ENCODE measurements around the gene SV2B. TPM values are rescaled to one million over a fixed set of nuclear protein-coding genes. Genes with fewer than 3 reads are reported as not detected.

SV2B gene
- total RNA-seq, 4 donors from 2014 or later: 0.27 to 10.3 (median 2.2) TPM

DNA sequence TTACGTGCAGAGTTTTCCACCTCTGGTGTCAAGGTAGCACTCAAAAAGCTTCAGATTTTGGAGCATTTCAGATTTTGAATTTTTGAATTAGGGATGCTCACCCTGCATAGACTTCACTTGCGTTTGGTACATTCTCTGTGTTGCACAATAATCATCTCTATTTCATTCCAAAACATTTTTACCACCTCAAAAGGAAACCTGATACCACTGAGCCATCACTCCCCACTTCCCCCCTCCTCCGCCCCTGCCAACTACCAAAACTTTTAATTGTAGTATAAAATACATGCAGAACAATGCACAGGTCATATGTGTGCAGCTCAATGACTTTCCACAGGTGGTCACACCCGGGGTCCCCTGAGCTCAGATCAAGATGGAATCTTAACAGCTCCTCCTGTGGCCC is 208.8 kb downstream of the SV2B start:
- Histone ChIP-seq H3K36me3 (no peaks in the 10 kb centered on the region), H3K4me3 (no peak overlapping the region), H3K4me1 (no peaks in the 10 kb centered on the region), H3K9me3 (no peaks in the 10 kb centered on the region), H3K27ac (no peak overlapping the region), H3K27me3 (peaks cover 7% of the 10 kb centered on the region)
- intact Hi-C loops (cut with DNase I; ENCODE audit: low total_unique reads) (no loop called here), in situ Hi-C loops (cut with MboI; ENCODE audit: low pct_ligation_motif_present in 1 of 4, low pct_unique_long_range_greater_than_20kb in 1 of 4, low sequenced_read_pairs in 3 of 4) (loop anchor here (10.0 to 25.0 kb wide), 4 partner anchors 528 to 1403 kb away; no protein-coding TSS in a partner anchor)
- no peak for DNase-seq
- 69 to 73% methylated on average over 3 to 4 of the region's 4 CpGs for WGBS, 2 donors (ENCODE audit: low coverage in 1 of 2)
- TF ChIP-seq POLR2AphosphoS5 (IDR thresholded peaks at IDR 0.05) (no peak), POLR2A (IDR thresholded peaks at IDR 0.05) (no peak), EP300 (IDR thresholded peaks at IDR 0.05; ENCODE audit: low read depth) (no peak)
- TF ChIP-seq, protein P1, sequence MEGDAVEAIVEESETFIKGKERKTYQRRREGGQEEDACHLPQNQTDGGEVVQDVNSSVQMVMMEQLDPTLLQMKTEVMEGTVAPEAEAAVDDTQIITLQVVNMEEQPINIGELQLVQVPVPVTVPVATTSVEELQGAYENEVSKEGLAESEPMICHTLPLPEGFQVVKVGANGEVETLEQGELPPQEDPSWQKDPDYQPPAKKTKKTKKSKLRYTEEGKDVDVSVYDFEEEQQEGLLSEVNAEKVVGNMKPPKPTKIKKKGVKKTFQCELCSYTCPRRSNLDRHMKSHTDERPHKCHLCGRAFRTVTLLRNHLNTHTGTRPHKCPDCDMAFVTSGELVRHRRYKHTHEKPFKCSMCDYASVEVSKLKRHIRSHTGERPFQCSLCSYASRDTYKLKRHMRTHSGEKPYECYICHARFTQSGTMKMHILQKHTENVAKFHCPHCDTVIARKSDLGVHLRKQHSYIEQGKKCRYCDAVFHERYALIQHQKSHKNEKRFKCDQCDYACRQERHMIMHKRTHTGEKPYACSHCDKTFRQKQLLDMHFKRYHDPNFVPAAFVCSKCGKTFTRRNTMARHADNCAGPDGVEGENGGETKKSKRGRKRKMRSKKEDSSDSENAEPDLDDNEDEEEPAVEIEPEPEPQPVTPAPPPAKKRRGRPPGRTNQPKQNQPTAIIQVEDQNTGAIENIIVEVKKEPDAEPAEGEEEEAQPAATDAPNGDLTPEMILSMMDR (IDR thresholded peaks at IDR 0.05): no peak

DNA sequence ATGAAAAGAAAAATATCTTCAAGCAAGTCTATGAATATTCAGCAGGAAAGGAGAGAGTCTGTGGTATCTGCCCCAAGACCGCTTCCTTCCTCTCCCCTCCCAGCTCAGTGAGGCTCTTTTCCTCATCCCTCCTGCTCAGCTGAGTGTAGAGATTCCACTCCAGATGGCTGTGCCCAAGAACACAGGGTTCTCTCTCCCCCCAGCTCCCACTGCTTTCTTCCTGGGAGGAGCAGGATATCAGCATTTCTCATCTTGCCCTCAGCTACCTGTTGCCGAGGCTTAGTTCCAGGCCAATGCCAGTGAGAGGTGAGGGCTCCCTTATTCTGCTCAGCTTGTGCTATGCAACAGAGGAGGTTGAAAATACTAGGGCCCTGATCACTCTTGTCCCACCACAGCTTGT is 211.9 kb downstream of the SV2B start:
- Histone ChIP-seq H3K36me3 (no peaks in the 10 kb centered on the region), H3K27me3 (no peaks in the 10 kb centered on the region), H3K4me3 (no peak overlapping the region), H3K9me3 (no peaks in the 10 kb centered on the region), H3K4me1 (no peaks in the 10 kb centered on the region), H3K27ac (no peak overlapping the region)
- 50 to 59% methylated on average over 1 to 2 of the region's 2 CpGs for WGBS, 2 donors (ENCODE audit: low coverage in 1 of 2)
- intact Hi-C loops (cut with DNase I; ENCODE audit: low total_unique reads) (no loop called here), in situ Hi-C loops (cut with MboI; ENCODE audit: low pct_ligation_motif_present in 1 of 4, low pct_unique_long_range_greater_than_20kb in 1 of 4, low sequenced_read_pairs in 3 of 4) (loop anchor here in 3 of 4 donors (25.0 kb wide), 2 partner anchors 525 to 1400 kb away; no protein-coding TSS in a partner anchor)
- DNase-seq: no peak
- TF ChIP-seq, protein P1 (IDR thresholded peaks at IDR 0.05): no peak
- no peak for TF ChIP-seq EP300 (IDR thresholded peaks at IDR 0.05; ENCODE audit: low read depth)
- no peak for TF ChIP-seq POLR2A (IDR thresholded peaks at IDR 0.05)
- no peak for TF ChIP-seq POLR2AphosphoS5 (IDR thresholded peaks at IDR 0.05)

DNA sequence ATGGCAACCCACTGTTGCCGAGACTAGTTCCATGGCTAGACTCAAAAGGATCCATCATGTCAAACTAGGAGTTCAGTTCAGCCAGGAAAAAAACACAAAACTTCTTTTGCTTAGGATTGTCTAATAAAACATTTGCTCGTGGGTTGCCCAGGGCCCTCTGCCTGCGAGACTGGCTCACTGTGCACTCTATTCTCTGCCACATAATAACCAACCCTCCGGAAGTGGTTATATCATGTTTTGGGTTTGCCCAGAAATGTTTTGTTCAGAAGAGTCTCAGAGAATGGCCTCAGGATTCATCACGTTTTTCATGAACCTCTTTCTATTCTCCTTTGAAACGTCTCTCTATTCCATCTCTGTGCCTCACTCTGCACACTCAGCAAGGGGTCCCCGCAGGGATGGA is 216.1 kb downstream of the SV2B start:
- intact Hi-C loops (cut with DNase I; ENCODE audit: low total_unique reads) (no loop called here), in situ Hi-C loops (cut with MboI; ENCODE audit: low pct_ligation_motif_present in 1 of 4, low pct_unique_long_range_greater_than_20kb in 1 of 4, low sequenced_read_pairs in 3 of 4) (loop anchor here in 3 of 4 donors (25.0 kb wide), 2 partner anchors 521 to 1396 kb away; no protein-coding TSS in a partner anchor)
- H3K9me3 ChIP-seq: no peaks in the 10 kb centered on the region

DNA sequence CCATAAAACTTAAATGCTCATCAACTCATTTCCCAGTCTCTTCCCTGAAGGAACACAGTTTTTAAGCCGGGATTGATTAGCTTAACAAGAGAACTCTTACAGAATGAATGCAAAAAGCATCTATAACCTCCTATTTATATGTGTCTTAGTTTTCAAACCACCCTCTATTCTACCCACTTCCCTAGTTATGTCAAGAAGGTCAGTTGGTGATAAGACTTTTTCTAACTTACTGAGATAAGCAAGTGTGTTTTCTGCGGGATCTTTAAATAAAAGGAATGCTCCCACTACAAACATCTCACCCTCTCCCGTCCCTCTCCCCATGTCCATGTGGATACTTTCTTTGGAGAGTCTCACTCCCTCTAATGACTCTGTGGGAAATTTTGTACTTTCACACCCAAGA is 218.5 kb downstream of the SV2B start:
- intact Hi-C loops (cut with DNase I; ENCODE audit: low total_unique reads) (no loop called here), in situ Hi-C loops (cut with MboI; ENCODE audit: low pct_ligation_motif_present in 1 of 4, low pct_unique_long_range_greater_than_20kb in 1 of 4, low sequenced_read_pairs in 3 of 4) (loop anchor here in 3 of 4 donors (25.0 kb wide), 2 partner anchors 519 to 1394 kb away; no protein-coding TSS in a partner anchor)
- WGBS, 2 donors (ENCODE audit: low coverage in 1 of 2): 80 to 82% methylated on average over 3 of the region's 3 CpGs
- no peak overlapping the region for H3K27ac ChIP-seq
- no peaks in the 10 kb centered on the region for H3K4me1 ChIP-seq
- no peaks in the 10 kb centered on the region for H3K36me3 ChIP-seq
- TF ChIP-seq, protein P1 (IDR thresholded peaks at IDR 0.05): no peak
- TF ChIP-seq EP300 (IDR thresholded peaks at IDR 0.05; ENCODE audit: low read depth) (no peak), POLR2A (IDR thresholded peaks at IDR 0.05) (no peak), POLR2AphosphoS5 (IDR thresholded peaks at IDR 0.05) (no peak)
- no peak overlapping the region for H3K4me3 ChIP-seq
- no peaks in the 10 kb centered on the region for H3K27me3 ChIP-seq
- no peaks in the 10 kb centered on the region for H3K9me3 ChIP-seq
- DNase-seq: no peak

More for the DNA sequence above, 216.1 kb downstream of the SV2B start:
- TF ChIP-seq POLR2A (IDR thresholded peaks at IDR 0.05): no peak
- TF ChIP-seq EP300 (IDR thresholded peaks at IDR 0.05; ENCODE audit: low read depth): no peak
- TF ChIP-seq POLR2AphosphoS5 (IDR thresholded peaks at IDR 0.05): no peak
- TF ChIP-seq, protein P1 (IDR thresholded peaks at IDR 0.05): no peak
- Histone ChIP-seq H3K27ac (no peak overlapping the region), H3K36me3 (no peaks in the 10 kb centered on the region), H3K4me1 (no peaks in the 10 kb centered on the region), H3K27me3 (no peaks in the 10 kb centered on the region), H3K4me3 (no peak overlapping the region)
- WGBS, 2 donors (ENCODE audit: low coverage in 1 of 2): 78 to 82% methylated on average over 3 to 7 of the region's 7 CpGs
- no peak for DNase-seq

All from transverse colon (tissue), 4 donors.